Hematopoietic multipotent progenitor cell treated with erythropoietin and hydrocortisone succinate and interleukin-3 and kit ligand, for 15 days (in vitro differentiated cells): ENCODE data around the gene GALNT15.

ENCODE experiments used
- DNase-seq: peaks from one replicate; pipeline ENCODE4 v3.0.0-alpha.2; 2015; ENCODE audit warnings: low spot score

Gene GALNT15

DNA sequence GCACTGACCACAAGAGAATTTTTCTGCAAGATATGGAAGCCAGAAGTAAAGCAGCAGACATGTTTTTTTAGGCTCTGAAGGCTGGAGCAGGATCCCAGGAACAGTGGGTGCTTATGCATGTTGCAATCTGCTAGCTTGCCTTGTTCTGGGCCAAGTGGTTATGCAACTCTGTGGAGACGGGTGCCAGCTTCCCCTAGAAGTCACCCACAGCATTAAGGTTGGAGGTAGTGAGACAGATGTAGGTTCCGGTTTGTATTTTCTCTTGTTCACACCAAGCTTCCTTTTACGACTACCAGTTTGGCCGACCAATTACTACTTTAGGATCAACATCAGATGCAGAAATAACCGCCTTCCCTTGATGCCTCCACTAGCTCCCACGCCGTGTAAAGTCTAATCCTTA, 79.1 kb downstream of the GALNT15 start:
- DNase-seq: no peak

DNA sequence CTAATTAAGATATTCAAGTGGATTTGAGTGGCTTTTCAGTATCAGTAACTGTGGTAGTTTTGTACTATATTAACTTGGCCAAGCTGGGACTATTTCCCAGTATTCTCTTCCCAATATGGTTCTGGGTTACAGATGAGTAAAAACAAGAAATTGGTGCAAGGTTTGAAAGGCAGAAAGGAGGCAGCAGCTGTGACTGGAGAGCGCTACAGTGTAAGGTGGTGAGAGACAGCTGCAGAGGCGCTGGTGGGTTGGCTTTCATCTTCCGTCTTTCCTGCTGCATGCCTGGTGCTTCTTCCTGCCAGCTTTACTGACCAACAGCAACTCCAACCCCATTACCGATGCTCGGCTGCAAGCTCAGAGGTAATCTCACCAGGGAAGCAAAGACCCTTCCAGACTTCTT, 80.4 kb downstream of the GALNT15 start:
- DNase-seq: no peak

DNA sequence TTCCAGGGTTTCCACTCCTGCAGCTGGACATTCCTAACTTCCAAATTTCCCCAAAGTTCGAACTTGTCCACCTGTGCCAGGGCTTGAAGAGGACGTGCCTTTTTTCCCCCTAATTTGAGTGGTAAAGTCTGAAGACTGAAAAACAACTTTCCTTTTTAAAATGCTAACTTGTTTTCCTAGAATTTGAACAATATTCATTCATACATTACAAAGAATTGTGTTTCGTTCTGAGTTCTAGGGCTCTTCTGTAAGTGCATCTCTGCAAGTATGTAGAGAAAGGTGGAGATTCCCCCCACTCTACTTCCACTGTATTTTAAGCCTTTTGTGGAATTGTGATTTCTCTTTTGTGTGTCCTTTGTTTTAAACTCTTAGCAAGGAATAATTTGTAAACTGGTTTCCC, 80.8 kb downstream of the GALNT15 start:
- DNase-seq: no peak

DNA sequence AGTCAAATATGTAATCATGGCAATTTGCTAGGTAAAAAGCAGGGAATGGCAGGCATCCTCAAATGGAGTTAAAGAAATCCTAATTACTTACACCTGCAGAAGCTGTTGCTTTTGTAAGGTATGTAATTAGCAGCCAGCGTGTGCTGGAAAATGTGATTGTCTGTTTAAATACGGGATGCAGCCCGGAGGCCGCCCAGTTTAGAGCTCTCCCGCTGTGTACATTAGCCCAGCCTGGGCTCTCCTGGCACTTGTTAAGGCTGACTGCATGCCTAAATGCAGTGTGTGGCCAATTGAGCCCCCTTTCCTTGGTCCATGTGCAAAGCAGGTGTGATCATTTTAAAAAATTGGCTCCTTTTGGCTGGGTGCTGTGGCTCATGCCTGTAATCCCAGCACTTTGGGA, 81.2 kb downstream of the GALNT15 start:
- no peak for DNase-seq

DNA sequence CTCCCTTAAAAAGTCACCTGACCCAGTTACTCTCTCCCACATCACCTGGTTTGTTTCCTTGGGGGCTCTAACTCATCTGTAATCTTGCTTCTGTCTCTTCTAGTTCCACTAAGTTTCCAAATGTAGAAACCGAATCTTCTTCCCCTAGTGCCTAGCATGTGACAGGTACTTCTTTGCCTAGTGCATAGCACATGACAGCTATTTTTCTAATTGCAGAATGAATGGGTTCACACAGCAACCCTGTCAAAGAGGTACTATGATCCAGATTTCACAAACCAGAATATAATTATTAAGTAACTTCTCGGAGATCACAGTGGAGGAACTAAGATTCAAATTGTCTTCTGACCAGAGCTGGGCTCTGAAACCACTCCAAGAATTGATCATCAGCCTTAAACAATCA, 82.8 kb downstream of the GALNT15 start:
- no peak for DNase-seq

DNA sequence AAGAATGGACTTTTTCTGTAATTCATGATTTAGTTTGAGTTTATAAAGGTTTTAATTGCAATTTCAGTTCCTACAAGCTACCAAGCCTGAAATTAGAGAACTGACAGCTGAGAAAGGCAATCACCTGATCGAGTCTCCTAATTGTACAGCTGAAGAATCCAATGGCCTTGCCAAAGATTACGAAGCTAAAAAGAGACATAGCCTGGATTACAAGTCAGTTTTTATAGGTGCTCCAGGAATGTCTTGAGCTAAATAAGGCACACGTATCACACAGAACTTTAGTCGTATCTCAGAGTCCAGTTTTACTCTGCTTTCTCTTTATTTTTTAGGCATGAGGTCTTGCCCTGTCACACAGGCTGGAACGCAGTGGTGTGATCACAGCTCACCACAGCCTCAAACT, 83.7 kb downstream of the GALNT15 start:
- DNase-seq: no peak

DNA sequence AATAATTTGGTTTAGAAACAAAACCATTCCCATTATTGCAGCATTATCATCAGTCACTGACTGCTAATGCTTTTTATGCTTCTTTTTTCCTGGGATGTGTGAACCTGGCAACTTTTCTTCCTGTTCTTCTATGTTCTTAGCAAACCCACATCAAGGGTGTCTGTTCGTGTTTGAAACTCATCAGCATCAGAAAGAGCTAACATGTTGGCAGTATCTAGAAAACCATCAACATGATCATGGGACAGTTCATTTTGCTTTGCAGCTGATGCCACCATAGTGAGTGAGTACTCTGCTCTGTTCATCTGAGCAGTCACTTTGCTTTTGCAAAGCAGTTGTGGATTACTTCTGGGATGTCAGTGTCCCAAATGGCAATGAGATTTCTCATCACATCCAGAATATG, 84.4 kb downstream of the GALNT15 start:
- no peak for DNase-seq

DNA sequence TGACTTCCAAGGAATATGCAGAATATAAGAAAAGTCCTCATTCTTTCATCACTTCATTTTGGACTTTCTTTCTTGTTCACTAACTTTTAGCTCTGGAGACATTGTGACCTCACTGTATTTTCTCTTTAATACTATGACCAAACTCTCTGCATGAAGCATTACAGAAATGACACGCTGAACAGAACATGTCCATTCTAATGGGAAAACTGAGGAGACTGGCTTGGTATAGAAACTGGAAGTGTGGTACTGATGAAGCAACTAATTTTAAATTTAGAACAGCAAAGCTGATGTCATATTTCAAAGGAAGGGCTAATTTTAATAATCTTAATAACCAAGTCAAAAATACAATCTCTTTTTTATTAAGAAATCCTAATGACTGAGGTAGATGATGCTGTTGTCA, 85.6 kb downstream of the GALNT15 start:
- no peak for DNase-seq

DNA sequence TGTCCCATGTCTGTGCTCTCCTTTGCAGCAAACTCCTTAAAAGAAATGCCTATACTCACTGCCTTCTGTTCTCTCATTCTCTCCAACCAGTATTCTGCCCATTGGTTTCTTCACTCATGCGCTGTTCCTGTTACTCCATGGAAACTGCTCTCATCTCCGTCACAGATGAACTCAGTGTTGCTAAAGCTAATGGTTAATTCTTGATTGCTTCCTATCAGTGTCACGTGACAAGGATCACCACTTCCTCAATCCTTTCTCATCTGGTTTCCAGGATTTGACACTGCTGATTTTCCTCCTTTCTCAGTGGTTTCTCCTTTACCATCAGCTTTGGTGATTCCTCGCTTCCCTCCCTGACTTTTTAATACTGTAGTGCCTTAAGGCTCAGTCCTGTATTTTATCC, 87.7 kb downstream of the GALNT15 start:
- no peak for DNase-seq

DNA sequence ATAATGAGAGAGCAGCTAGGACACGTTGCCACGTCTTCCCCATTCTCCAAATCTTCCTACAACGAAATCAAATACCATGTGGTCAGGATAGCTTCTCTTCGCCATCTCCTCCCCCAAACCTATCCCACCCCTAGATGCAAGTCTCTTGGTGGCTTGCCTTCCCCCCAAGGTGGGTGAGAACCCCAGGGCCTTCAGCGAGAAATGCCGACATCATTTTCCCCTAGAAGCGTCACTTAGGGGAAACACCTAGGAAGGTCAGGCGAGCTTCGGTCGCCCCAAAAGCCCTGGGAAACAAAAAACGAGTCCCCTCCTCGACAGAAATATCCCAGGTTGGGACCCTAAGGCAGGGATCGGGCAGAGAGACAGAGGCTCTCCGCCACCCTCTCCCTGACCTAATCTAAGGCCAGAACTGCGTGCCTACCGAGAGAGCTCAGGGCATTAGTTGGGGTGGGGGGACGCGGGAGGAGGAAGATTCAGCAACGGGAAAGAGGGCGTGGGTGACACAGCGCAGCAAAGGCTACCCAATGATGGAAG, 89.8 kb downstream of the GALNT15 start:
- peak; percentile 10 for DNase-seq

DNA sequence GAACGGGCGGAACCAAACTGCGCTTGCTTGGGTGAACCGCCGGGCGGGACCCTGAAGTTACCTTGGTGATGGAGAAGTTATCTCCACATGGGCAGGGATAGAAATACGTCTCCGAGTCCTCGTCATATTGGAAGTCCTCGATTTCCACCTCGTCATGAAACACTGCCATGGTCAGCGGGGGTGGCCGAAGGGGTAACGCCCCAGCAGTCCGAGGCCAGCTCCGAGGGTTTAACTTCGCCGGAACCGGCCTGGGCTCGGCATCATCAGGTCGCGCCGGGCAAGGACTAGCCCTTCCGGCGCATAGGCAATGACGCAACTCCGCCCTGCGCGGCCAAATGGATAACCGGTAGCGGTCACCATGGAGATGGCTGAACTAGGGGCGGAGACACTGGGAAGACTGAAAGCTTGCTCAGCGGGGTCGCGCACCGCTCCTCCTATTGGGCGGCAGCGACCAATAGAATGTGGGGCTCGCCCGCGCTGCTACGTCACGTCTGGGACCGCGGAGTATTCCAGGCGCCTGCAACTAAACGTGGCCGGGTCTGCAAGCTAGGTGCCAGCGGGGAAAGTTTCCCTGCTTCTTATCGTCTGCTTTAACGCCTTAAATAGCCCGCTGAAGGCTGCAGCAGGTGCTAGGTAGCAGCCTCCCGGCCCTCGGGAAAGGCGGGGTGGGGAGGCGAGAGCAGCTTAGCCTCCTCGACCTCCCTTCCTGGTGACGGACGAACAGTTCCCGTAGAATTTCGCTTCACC, 90.4 kb downstream of the GALNT15 start, which contains the start of the genes DPH3 and OXNAD1:
TSS of gene DPH3 (minus strand) at position 236 of the 747 bp plus-strand sequence. CDS start at position 169, 67 bp downstream.
TSS of gene OXNAD1 (plus strand) at position 505 of the 747 bp plus-strand sequence. CDS start 5,741 bp downstream, outside the sequence.
- DNase-seq: peak; percentile 100

DNA sequence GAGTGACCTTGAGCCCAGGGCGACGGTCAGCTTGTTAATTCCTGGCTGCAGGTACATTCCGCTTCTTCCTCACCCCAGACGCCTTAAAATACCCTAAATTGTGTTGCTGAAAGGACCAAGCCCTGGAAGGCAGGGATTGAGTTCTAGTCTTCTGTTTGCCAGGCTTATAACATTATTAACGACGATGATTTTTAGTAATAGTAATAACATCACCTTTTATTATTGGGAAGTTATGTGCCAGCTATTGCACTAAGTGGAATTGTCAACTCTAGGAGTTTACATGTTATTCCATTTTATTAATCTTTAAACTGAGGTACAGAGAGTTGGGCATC, 90.9 kb downstream of the GALNT15 start:
- no peak for DNase-seq

DNA sequence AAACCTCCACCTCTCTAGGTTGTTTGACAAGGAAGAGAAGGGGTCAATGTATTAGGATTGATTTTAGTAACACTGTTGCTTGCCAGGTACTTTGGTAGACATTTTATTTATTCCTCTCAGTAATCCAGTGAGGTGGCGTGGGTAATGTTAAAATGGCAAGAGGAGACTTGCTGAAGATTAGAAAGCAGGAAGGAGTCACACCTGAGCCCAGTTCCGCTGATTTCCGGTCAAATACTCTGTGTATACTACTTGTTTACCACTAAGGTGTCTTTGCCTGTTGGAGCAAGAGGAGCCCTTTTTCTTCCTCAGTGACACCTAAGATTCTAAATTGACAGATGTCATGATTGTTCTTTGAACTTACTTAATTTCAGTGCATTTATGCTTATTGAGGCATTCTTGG, 92.2 kb downstream of the GALNT15 start:
- DNase-seq: no peak

DNA sequence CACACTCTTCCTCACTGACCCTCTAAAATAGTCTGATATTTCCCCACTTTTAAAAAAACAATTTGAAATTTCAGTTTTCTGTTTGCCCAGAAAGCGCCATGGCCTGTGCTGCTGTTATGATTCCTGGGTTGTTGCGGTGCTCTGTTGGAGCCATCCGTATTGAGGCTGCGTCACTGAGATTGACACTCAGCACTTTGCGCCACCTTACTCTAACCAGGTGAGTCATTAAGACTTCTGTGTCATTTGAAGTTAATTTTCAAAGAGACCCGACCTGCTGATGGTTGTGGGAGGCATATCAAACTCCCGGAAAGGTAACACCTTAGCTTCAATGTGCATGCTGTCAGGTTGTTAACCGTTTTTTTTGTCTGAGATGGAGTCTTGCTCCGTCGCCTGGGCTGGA, 96.4 kb downstream of the GALNT15 start:
- DNase-seq: no peak

DNA sequence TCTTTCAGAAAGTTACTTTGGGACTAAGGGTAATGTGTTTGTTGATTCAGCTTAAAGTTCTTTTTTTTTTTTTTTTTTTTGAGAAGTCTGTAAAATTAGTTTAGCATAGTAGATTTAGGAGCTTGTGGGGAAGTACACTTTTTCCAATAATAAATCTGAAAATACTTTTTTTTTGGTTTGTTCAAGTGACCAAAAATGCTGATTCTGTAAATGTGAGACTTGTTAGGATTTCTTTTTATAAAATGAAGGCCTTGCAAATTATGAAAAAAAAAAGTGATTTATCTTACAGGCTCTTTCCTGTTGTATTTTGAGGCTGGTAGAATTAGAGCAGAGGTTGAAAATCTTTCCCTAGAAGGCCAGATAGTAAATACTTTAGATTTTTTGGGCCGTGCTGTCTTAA, 98.1 kb downstream of the GALNT15 start:
- DNase-seq: no peak

DNA sequence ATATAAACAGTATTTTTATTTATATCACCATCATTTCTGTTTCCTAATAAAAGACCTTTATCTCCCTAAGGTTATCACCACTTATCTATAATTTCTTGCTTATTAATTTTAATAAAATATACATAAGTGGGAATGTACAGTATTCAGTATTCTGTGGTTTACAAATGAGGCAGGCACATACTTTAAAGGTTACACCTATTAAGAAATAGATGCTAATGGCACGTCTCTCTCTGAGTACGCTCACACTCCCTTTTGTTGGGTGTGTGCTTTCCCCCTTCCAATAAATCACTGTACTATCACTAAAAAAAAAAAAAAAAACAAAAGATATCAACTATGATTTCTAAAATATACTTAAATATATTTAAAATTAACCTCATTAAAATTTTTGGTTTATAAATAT, 99.4 kb downstream of the GALNT15 start:
- no peak for DNase-seq

DNA sequence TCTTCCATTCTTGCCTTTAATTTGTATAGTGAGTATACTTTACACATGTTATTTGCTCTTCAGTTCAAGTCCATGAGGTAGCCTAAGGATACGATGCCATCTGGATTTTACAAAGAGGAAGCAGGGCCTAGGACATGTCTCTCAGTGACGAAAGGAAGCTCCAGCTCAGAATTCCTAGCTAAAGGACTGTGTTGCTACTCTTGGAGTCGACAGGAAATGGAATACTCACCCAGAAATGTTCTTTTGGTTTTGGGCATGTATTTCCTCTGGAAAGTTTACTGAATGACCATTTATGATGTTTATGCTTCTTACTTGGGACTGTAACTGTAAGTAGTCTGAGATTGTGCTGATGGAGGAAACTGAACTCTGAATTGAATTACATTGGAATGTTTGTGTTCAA, 103.0 kb downstream of the GALNT15 start:
- no peak for DNase-seq

DNA sequence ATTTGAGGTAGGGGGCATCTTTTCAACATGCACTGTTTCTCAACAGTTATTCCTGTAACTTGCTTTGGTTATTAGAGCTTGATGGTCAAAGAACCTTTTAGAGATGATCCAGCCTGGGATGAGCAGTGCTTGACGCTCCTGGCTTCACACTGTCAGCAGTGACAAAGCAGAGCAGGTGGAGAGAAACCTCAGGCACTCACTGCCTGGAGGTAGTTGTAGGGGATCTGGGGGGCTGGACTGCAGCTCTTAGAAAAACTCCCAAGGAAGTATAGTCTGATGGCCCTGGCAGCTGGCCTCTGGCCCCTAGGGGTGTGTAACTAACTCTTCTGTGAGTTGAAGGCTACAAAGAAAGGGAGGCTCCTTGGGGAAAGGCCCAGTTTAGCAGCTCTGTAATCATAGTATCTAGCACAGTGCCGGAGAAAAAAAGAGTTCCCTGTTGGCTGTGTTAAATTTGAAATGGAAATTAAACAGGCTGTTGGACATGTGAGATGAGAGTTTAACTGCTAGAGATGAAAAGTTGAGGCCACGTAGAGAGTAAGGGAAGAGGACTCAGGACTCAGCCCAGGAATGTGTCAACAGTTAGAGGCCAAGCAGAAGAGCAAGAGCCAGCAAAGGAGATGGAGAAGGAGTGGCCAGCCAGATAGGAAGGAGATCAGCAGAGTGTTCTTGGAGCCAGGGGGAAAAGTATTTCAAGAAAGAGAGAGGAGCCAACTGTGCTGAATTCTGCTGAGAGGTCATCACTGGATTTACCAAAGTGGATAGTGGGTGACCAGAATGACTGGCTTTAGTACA, 104.7 kb downstream of the GALNT15 start:
- no peak for DNase-seq

DNA sequence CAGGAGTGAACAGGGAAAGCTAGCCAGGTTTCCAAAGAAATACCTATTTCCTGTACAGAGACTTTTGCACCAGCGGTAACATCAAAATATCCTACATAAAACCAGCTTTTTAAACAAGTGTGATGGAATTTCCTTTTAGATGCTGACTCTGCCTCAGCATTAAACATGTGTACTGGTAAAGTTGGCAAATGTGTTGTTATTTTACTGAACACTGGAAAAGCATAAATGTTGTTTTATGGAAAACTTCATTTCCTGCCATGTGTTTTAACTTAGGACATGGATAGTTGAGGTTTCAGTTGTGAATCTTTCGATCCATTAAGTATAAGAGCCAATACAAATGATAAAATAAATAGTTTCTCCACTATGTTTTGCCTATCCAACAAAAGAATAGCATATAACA, 106.2 kb downstream of the GALNT15 start:
- no peak for DNase-seq
